ENCODE measurements around the gene FUZ. TPM values are rescaled to one million over a fixed set of nuclear protein-coding genes. Genes with fewer than 3 reads are reported as not detected.

FUZ gene
- total and polyA plus RNA-seq, 2 of the 4 experiments (the other 2 are of a cell fraction) = 12.1 to 14.3 TPM

GRCh38 chr19:49827034-49827433, 13.9 kb upstream of the FUZ start:
- H3K36me3 ChIP-seq (ENCODE audit: control insufficient read depth, insufficient read depth, low read length) = peaks cover 48% of the 10 kb centered on the region
- no peak for ATAC-seq (ENCODE audit: low read depth)
- no peak overlapping the region for H3K27ac ChIP-seq (ENCODE audit: insufficient read depth, low read length)
- no peak for TF ChIP-seq POLR2A (IDR thresholded peaks at IDR 0.05; ENCODE audit: low read depth, low read length)
- no peak for TF ChIP-seq MXI1 (IDR thresholded peaks at IDR 0.05; ENCODE audit: borderline replicate concordance, low read depth, low read length)
- TF ChIP-seq MAFK (IDR thresholded peaks at IDR 0.05; ENCODE audit: low read depth, low read length) = no peak
- TF ChIP-seq MAZ (IDR thresholded peaks at IDR 0.05; ENCODE audit: borderline replicate concordance, low read depth, low read length) = no peak
- TF ChIP-seq RAD21 (IDR thresholded peaks at IDR 0.05; ENCODE audit: low read length) = no peak
- no peak for TF ChIP-seq SMC3 (IDR thresholded peaks at IDR 0.05; ENCODE audit: low read depth, low read length)
- TF ChIP-seq USF2 (IDR thresholded peaks at IDR 0.05; ENCODE audit: low read depth, low read length) = no peak
- no peak for TF ChIP-seq FOS (IDR thresholded peaks at IDR 0.05; ENCODE audit: low read depth, low read length)
- no peak for TF ChIP-seq RFX5 (IDR thresholded peaks at IDR 0.05; ENCODE audit: low read depth, low read length)
- no peak for TF ChIP-seq RCOR1 (IDR thresholded peaks at IDR 0.05; ENCODE audit: insufficient replicate concordance, low read length)
- WGBS, 2 experiments (ENCODE audit: extremely low coverage in 2 of 2, insufficient read length in 1 of 2) = 94% methylated on average over 7 of the region's 14 CpGs; no CpG with 5 or more reads in 1 of the 2 experiments
- H2AK9ac ChIP-seq (replicated peaks; ENCODE audit: low read depth, low read length, poor library complexity) = no peak overlapping the region
- no peak overlapping the region for H3K18ac ChIP-seq (ENCODE audit: low read depth, low read length)
- no peak overlapping the region for H2BK5ac ChIP-seq (ENCODE audit: low read depth, low read length, poor library complexity, severe bottlenecking)
- no peak overlapping the region for H3K4ac ChIP-seq (ENCODE audit: low read depth, low read length)
- 0 out of 2 replicates have a peak, but pooled peaks cover 3% of the 10 kb centered on the region for H3K9me1 ChIP-seq (ENCODE audit: insufficient read depth, low read length)
- ChIA-PET CTCF (no interaction called here), POLR2A (ENCODE audit: unreplicated experiment) (no interaction called here)
- in situ Hi-C loops (cut with MboI; ENCODE audit: low sequenced_read_pairs) (no loop called here), dilution Hi-C loops (cut with HindIII; ENCODE audit: low sequenced_read_pairs, unreplicated experiment) (no loop called here), intact Hi-C loops (cut with micrococcal nuclease) (no loop called here)
- no peak overlapping the region for H2AK5ac ChIP-seq (ENCODE audit: low read depth, low read length)
- H4K20me1 ChIP-seq (ENCODE audit: insufficient read depth, low read length) = peaks cover 30% of the 10 kb centered on the region
- no peak overlapping the region for H3K9ac ChIP-seq (ENCODE audit: low read depth, low read length)
- no peak overlapping the region for H2BK120ac ChIP-seq (ENCODE audit: low read depth, low read length)
- no peak overlapping the region for H2AFZ ChIP-seq (replicated peaks; ENCODE audit: low read length, poor library complexity)
- H4K91ac ChIP-seq (ENCODE audit: insufficient read depth, low read depth, low read length) = no peak overlapping the region
- H3K79me1 ChIP-seq (ENCODE audit: low read depth in 1 of 2, low read length in 2 of 2) = peaks cover 11 to 57% of the 10 kb centered on the region in 2 experiments
- H3K56ac ChIP-seq (ENCODE audit: extremely low read depth, insufficient read depth, low read length) = no peak overlapping the region
- DNase-seq = no peak
- no peak overlapping the region for H3K4me3 ChIP-seq (ENCODE audit: insufficient read depth, low read depth, low read length)
- no peak overlapping the region for H4K8ac ChIP-seq (ENCODE audit: low read depth in 2 of 2, low read length in 2 of 2)
- H3K9me3 ChIP-seq (ENCODE audit: control insufficient read depth, insufficient read depth, low read length) = no peaks in the 10 kb centered on the region
- H3K23ac ChIP-seq (ENCODE audit: low read depth, low read length) = no peak overlapping the region
- H3K4me2 ChIP-seq (ENCODE audit: low read depth, low read length) = no peak overlapping the region
- BruUV-seq (replicated peaks) = no TSS peak
- H2BK20ac ChIP-seq (ENCODE audit: low read depth, low read length) = no peak overlapping the region
- H3K4me1 ChIP-seq (ENCODE audit: control insufficient read depth, insufficient read depth, low read length) = no peaks in the 10 kb centered on the region
- no peak overlapping the region for H2BK15ac ChIP-seq (ENCODE audit: low read depth, low read length)
- no peak overlapping the region for H3K14ac ChIP-seq (replicated peaks; ENCODE audit: low read depth, low read length)
- no peaks in the 10 kb centered on the region for H3K27me3 ChIP-seq (ENCODE audit: control insufficient read depth, insufficient read depth, low read length)
- no peak overlapping the region for H4K5ac ChIP-seq (ENCODE audit: low read depth, low read length)

Data from IMR-90 (cell line).